GM04504 (cell line): ENCODE data around the gene CSNK1A1L.

Source experiments
- DNase-seq: peaks from one replicate; pipeline ENCODE4 v3.0.0-alpha.2; 2012; ENCODE audit warnings: low read depth

CSNK1A1L gene

DNA sequence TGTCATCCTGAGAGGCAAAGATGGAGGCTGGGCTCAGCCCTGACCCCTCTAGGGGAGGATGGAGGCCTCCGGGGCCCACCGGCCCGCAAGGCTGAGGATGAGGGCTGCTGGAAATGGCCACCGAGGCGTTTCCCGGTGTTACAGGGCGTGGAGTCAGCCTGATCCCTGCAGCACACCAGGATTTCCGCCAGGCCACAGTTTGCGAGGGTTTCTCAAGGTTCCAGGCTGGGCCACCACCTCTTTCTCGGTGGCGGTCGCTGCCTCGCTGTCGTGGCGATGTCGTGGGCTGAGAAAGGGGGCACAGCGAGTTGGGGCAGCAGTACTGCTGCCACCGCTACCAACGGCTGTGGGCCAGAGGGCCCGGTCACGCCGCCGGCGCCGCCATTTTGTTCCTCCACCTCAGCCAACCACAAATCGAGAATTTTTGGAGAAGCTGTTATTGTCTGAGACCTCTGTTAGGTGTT is at the start of gene CSNK1A1L:
CSNK1A1L (minus strand) TSS at position 414 of the 464 bp plus-strand sequence; CDS start at position 6, 408 bp downstream.
- no peak for DNase-seq

DNA sequence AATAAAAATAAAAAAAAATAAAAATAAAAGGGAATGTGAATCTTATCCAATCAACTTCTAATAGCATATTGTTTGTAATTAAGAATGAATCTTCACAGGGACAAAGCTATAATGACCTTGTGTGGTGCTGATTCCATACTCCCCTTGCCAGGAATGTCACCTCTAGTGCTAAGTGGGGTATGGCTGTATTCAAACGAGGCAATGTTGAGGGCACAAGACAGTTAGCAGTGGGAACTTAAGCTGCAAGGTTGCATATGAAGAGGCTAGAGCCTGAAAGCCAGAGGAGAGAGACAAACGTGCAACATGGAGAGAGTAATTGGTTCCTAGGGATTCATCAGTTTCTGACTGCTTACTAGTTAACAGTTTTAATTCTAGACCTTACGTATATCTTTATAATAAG is 43.9 kb upstream of the CSNK1A1L start:
- no peak for DNase-seq

DNA sequence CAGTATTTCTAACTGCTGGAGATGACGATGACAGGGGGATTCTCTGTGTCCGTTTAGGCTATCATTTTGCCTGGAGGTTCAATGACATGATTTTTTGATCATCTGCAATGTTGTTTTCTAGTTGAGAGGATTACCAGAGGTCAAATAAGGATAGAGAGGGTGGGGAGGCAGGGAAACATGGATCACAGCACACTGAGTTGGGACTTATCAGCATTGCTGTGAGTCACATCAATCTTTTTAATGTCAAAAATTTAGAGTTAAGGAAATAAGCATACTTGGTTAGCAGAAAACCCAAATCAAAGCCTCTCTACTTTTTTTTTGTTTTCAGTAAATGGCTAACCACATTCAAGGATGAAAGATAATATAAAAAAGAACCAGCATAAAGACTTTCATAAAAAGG is 43.0 kb upstream of the CSNK1A1L start:
- DNase-seq: no peak

DNA sequence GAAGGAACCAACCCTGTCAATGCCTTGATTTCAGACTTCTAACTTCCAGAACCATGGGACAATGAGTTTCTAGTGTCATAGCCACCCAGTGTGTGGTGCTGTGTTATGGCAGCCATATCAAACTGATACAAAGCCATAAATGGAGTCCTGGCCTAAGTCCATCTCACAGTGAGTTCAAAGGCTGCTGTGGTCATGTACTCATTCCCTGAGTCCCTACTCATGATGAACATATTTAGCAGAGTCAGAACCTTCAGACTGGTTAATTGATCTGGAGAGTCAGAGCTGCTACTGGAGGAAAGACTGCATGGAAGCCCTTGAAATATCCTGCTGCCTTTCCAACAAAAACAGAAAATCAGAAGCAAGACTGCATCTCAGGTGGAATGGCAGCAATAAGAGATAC is 39.2 kb upstream of the CSNK1A1L start:
- DNase-seq: no peak

DNA sequence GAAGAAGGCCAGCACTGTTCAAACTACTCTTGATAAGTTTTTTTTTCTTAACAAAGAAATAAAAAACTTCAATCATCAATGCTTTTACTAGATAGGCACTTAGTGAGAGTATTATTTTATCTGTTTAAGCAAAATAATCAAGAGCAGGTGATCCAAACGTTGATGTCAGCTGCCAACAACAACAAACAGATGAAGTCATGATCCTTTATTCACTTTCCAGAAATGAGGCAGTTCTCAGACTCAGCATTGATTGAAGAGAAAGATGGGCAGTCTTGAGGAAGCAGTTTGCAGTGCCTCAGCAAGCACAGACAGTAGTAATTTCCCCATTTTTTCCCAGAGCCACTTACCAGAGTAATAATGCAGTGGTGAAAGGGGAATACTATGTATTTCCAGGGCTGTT is 38.4 kb upstream of the CSNK1A1L start:
- DNase-seq: no peak

DNA sequence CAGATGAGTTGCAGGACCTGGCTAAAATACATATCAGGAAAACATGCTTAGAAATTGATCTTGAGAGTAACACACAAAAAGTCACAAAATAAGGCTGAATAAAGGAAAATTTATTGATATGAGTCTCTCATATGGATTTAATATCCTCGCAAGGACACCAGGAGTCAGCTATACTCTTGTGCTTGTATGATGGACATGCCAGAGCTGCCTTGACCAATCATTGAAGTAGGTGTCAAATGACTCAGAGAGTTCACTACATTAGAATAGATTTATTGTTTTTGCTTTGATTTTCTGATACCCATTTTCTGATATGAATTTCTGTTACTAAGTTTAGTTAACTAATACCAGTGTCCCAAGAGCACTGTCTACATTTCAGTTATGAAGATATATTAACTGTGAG is 37.4 kb upstream of the CSNK1A1L start:
- no peak for DNase-seq

DNA sequence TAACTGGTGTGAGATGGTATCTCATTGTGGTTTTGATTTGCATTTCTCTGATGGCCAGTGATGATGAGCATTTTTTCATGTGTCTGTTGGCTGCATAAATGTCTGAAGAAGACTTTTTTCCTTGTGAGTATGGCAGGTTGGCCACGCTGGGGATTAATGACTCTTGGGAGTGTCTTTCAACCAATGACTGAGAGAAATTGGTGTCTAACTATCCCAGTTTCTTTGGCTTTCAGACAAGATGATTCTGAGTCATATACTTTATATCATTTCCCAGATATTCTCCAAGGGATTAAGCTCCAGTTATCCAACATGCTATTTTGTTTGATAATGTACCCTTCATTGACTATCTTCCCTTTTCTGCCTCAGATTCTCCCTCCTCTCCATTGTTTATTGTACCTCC is 35.5 kb upstream of the CSNK1A1L start:
- DNase-seq: no peak

DNA sequence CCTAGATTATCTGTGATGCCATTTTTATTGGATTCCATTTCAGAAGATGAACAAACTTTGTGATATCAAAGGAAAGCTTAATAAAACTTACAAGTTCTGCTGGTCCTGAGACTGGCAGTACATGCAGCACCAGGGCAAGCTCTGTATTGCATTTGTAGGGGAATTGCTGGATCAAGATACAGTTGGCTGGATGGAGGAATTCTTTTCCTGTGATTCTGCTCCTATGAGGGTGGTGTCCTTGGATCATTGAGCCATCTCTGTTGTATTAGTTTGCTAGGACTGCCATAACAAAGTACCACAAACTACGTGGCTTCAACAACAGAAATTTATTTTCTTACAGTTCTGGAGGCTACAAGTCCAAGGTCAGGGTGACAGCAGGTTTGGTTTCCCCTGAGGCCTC is 33.9 kb upstream of the CSNK1A1L start:
- DNase-seq: no peak

DNA sequence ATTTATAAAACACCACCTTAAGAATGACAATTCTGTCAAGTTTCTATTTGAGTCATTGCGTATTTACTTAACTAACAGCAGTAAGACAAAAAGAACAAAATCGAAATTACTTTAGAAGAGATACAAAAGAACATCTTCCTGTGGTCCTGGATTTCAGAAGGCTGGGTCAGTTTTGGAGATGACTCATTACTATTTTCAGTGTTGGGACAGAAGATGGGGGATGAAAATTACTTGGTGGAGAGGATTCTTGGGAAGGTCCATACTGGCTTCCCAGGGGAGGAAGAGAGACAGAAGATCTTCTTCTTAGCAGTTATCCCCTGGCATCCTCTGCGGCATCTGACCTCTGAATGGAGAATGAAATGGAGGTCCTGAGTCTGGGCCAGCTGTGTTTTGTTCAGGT is 33.5 kb upstream of the CSNK1A1L start:
- no peak for DNase-seq

DNA sequence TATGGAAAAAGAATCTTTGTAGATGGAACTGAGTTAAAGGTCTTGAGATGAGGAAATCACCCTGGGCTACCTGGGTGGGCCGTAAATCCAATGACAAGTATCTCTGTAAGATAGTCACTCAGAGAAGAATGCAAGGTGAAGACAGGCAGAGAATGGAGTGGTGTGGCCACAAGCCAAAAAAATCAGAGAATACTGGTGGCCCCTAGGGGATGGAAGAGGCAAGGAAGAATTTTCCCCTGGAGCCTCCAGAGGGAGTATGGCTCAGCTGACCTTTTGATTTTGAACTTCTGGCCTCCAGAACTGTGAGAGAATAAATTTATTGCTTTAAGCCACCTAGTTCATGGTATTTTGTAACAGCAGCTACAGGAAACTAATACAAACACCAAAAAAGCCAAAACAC is 32.7 kb upstream of the CSNK1A1L start:
- no peak for DNase-seq

DNA sequence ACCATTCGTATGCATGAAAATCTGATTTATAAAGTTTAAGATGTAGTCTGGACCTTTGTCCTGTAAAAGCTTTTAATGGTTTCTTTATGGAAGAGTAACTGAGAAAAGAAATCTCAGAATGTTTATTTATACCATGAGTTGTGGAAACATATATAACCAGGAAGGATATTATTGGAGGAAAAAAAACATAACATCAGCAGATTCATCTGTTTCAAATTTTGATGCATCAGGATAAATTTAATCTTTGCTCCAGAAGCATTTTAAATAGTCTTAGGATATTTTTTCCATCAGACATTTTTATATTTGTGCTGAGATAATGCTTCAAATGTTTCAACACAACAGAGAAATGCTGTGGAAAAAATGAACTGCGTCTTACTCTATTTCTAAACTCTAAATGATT is 31.2 kb upstream of the CSNK1A1L start:
- no peak for DNase-seq

DNA sequence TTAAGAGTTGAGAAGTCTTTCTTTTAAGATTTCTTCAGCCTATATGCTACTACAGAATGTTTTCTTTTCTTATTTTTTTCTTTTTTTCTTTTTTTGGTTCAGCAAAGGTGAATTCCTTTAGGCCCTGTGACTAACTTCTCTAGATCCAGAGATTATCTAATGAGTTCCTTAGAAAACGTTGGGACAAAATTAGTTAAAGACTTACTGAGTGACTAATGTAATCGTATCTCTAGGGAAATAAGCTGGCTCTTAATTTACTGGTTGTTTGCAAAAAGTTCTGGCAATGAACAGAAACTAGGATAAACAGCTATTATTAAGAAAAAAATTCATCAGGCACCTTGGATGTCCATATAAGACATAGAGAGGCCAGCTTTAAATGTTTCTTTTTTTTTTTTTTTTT is 30.7 kb upstream of the CSNK1A1L start:
- DNase-seq: no peak

DNA sequence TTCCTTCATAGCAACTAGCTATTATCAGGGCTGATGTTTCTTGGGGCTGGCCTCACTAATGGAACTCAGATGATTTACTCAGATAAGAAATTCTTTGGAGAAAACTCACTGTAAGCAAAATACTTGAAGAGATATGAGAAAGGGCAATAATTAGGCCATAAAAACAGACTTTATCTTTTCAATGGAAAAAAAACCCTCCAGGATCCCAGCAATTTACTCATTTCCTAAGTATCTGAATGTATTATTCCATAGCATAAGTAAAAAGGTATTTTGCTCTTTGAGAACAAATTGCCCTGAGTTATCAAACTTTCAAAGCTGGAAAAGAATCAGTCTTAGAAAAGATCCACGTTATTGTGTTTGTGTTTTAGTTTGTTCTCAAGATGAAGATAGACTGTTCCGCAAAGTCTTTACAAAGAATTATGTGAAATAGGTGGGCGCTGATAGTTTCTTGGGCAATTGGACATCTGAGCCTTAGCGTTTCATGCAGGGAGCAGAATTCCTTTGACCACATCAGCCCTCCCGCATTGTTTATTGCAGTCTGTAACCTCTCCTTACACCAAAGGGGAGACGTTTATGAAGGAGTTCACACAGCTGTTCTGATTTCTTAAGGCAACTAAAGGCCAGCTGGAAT is 29.1 kb upstream of the CSNK1A1L start:
- peak; percentile 75 for DNase-seq

DNA sequence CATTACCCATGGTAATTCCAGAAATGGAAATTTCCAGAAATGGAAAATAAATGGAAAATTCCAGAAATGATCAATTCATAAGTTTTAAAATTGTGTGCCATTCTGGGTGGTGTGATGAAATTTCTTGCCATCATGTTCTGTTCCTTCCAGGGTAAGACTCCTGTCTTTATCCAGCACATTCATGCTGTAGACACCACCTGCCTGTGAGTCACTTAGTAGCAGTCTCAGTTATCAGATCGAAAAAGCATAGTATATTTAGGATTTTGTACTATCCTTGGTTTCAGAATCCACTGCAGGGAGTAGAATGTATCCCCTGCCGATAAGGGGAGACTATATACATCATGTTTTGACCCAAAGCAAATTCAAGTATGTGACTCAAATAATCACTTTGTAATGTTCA is 26.7 kb upstream of the CSNK1A1L start:
- no peak for DNase-seq

DNA sequence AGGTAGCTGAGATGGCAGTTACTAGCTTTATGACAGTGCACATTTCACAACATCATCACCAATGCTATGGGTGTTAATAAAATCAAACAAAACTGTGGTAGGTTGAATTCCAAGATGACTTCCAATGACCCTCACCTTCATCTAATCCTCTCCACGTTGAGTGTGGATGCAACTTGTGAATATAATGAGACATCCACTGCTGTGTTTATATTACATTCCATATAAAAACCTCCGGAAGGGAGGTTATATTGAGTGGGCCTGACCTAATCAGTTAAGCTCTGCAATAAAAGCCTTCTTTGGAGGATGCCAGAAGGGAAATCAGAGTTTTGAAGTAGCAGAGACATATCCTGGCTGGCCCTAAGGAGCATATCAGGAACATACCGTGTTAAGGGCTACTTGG is 25.6 kb upstream of the CSNK1A1L start:
- DNase-seq: no peak

DNA sequence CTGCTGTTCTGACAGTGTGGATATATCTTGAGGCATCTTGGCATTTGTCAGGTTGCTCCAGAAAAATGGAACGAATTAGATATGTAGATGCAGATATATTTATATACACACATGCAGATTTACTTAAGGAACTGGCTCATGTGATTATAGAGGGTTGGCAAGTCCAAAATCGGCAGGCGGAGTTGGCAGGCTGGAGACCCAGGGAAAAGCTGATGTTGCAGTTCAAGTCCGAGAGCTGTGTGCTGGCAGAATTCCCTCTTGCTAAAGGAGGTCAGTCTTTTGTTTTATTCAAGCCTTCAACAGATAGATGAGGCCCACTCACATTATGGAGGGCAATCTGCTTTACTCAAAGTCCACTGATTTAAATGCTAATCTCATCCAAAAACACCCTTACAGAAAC is 24.4 kb upstream of the CSNK1A1L start:
- DNase-seq: no peak

DNA sequence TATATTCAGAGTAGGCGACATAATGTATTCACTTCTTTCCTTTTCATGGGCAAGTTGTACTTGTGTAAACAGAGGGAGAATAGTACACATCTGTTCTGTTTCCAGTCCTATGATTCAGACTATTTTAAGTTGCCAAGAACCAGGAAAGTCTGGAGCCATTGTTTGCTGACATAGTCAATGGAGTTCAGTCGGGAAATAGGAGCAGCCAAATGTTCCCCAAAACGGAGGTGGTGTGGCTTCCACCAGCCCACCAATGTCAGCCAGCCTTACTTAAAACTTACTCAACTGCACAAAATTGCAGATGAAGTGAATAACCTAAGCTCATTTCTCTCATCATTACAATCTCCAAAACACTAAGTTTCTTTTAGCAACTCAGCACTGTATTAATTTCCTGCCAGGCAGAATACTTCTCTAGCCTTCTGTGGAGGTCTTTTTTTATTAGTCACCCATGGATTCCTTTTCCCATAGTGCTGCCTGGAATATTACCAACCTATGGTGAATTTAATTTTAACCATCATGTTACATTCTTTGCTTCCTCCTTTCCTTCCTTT is 22.3 kb upstream of the CSNK1A1L start:
- peak; percentile 53 for DNase-seq

DNA sequence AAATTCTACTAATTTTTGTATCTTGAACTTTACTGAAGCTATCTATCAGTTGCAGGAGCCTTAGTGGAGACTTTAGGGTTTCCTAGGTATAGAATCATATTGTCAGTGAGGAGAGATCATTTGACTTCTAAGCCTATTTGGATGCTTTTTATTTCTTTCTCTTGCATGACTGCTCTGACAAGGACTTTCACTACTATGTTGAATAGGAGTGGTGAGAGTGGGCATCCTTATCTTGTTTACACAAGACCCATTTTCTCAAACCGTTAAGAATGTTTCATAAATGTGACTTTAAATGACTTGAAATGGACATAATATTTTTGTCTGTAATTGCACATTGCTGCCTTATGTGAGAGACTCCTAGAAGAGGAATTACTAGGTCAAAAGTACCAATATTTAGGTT is 17.9 kb upstream of the CSNK1A1L start:
- no peak for DNase-seq

DNA sequence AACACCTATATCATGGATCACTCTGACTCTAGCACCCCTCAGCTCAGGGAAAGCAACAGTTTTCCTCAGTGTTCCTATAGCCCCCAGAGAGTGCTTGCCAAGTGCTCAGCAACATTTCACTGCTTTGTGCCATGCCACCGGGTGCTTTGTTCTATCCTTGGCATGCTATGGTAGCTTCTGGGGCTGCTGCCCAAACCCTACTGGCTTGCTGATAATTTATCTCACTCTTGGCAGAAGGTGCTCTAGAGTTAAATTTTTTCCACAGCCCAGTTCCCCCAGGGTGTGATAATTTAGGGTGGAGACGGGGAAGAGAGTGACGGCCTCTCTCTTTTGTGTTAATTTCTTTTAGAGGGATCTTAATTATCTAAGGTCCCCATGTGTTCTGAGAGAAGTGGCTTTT is 12.6 kb upstream of the CSNK1A1L start:
- no peak for DNase-seq

DNA sequence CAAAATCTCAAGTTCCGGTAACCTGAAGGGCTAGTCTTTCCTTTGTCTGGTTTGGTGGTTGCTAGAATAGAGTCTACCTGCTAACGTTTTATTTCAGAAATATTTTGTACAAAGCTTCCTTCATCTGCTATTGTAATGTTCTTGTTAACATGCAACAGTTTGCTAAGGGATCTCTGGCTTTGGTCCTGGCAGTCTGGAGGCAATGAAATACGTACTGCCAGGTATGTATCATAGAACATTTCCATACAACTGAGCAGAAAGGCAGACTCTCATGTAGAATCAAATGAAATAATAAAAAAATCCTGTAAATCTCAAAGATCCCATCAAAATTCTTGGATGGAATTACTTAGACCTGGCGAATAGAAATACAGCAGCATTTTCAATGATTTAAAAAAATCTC is 8.8 kb upstream of the CSNK1A1L start:
- no peak for DNase-seq

DNA sequence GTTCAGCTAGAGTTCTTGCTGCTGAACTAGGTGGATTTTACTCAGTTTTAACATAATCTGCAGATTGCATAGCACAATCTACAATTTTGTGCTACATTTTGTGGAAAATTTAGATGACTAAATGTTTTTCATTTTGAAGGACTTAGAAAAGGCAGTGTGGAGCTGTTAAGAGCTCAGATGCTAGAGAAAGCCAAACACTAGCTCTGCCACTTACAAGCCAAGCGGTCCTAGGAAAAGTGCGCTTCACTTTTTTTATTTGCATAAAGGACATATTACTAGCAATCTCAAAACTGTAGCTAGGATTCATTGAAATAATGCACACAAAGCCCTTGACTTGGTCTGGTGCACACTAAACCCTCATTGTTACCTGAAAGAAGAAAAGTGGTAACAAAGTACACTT is 8.1 kb upstream of the CSNK1A1L start:
- DNase-seq: no peak

DNA sequence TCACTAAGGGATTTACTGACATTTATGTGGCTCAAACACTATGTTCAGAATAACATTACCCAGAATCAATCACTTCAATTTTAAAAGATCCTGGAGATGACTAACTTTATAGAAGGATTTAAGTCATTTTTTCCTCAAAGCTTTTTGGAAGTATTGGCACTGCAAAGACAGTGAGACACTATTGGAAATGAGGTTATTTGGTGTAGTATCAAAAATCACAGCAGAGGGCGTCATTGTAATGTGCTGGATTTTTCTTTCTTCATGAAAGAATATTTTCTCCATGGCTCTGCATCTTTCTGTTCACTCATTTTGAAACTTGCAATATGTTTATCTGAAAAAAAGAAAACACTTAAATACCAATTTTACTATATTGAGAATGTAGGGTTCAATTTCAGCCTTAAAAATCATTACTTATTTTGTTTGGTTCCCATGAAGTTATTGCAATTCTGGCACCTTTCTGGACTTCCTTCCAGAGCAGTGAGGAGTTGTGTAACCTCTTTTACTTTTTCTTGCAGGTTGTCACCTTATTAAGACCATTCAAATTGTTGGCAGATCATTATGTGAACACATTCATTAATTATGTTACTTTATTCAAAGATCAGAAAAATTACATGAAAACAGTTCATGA is 3.7 kb upstream of the CSNK1A1L start:
- DNase-seq: peak; percentile 34

DNA sequence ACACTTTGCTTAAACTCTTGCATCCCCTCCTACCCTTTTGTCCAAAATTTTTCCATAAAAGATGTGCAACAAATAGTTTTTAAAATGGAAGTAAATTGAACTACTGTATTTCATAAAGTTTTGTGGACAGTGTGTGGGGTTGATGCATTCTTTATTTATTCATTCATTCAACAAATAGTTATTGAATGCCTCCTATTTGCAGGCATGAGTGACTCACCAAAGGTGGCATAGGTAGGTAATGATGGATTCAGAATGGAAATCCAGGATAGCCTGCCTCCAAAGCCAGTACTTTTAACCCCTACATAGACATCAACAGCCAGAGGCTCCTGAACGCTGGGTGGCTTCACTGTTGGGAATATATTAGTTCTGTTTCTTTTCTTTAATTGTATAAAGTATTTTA is 2.4 kb upstream of the CSNK1A1L start:
- DNase-seq: no peak

DNA sequence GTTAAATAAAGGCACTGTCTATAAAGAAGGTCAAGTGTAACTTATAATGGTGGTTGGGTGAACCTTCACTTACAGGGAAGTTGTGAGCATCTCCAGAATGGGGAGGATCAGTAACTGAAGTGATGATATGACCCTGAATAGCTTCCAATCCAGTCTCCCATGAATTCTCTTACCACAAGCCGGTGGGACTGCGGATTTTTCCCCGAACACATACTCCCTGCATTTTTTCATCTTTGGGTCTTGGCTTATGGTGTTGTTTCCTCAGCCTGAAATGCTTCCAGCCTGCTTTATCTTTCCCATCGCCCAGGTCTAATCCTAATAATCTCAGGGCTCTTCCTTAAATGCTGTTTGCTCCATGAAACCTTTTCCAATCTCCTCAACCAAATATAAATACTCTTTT is 2.0 kb upstream of the CSNK1A1L start:
- DNase-seq: no peak
